ENCODE results near the gene ELP4.

The ELP4 gene

DNA sequence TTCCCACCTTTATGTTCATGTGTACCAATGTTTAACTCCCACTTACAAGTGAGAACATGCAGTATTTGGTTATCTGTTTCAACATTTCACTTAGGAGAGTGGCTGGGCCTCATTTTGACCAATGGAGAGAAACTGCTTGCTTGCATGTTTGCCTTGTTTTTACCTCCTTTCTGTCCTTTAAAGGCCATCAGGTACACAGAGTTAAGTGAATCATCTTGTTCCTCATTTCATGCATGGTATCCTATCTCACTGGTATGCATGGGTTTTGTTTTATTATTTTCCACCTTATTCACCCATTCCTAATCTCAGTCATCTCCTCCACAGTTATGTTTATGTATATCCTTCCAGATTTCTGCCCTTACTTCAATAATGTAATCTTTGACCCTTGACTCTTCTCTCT, 101.0 kb downstream of the ELP4 start:
- in situ Hi-C loops (cut with HindIII; ENCODE audit: low sequenced_read_pairs), result no loop called here

DNA sequence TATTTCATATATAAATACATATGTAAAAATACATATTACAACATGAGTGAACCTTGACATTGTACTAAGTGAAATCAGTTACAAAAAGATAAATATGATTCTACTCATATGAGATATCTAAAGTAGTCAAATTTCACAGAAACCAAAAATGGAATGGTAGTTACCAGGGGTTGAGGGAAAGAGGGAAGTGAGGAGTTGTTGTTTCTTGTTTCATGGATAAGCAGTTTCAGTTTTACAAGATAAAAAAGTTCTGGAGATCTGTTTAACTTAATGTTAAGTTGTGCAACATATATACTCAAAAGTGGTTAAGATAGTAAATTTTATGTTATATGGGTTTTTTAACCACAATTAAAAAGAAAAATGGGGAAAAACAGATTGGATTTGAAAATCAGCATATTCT, 107.7 kb downstream of the ELP4 start:
- in situ Hi-C loops (cut with HindIII; ENCODE audit: low sequenced_read_pairs), result no loop called here

More for the DNA sequence above, 101.0 kb downstream of the ELP4 start:
- no peak overlapping the region for H3K4me3 ChIP-seq (ENCODE audit: low read depth, low read length)
- DNase-seq (ENCODE audit: low read depth, low spot score), result no peak
- TF ChIP-seq CTCF (IDR thresholded peaks at IDR 0.05; ENCODE audit: low read depth, low read length), result no peak

GRCh38 chr11:31619980-31620379, 110.4 kb downstream of the ELP4 start:
- no peak for TF ChIP-seq CTCF (IDR thresholded peaks at IDR 0.05; ENCODE audit: low read depth, low read length)
- no peak for DNase-seq (ENCODE audit: low read depth, low spot score)
- no peak overlapping the region for H3K4me3 ChIP-seq (ENCODE audit: low read depth, low read length)
- in situ Hi-C loops (cut with HindIII; ENCODE audit: low sequenced_read_pairs), result no loop called here

More for the DNA sequence above, 107.7 kb downstream of the ELP4 start:
- TF ChIP-seq CTCF (IDR thresholded peaks at IDR 0.05; ENCODE audit: low read depth, low read length), result no peak
- no peak overlapping the region for H3K4me3 ChIP-seq (ENCODE audit: low read depth, low read length)
- DNase-seq (ENCODE audit: low read depth, low spot score), result no peak

DNA sequence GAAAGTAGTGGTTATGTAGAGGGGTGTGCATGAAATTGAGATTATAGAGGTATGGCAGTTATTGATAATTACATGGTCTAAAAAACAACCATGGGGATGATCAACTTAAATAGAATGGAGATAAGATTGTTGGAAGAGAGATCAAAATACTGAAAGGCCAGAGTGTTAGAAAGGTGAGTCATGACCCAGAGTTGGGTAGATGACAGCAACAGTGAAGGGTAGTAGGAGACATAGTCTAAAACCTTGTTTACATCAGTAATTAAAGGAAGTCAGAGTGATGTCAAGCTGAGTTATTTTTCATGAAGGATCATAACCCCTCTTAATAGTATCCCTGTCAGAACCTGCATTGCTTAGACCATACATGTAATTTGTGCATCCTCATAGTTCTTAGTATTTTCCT, 110.9 kb downstream of the ELP4 start:
- in situ Hi-C loops (cut with HindIII; ENCODE audit: low sequenced_read_pairs), result no loop called here
- TF ChIP-seq CTCF (IDR thresholded peaks at IDR 0.05; ENCODE audit: low read depth, low read length), result no peak
- no peak for DNase-seq (ENCODE audit: low read depth, low spot score)
- H3K4me3 ChIP-seq (ENCODE audit: low read depth, low read length), result no peak overlapping the region

DNA sequence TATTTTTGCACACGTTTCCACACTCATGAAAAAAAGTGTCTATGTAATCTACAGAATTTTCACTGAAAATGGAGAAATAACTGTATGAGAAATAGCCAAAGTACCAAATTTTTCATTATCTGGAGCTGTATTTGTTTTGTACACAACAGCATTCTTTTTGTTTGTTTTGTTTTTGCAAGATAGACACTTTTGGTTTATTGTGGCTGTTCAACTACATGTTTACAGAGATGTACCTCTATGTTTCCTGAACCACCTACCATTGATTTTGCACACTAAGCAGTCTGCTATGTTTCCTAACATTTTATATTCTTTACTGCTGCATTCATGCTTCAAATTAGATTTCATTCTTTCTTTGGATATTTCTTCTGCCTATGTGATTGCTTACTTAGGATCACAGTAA, 116.3 kb downstream of the ELP4 start:
- in situ Hi-C loops (cut with HindIII; ENCODE audit: low sequenced_read_pairs), result no loop called here
- no peak for DNase-seq (ENCODE audit: low read depth, low spot score)
- TF ChIP-seq CTCF (IDR thresholded peaks at IDR 0.05; ENCODE audit: low read depth, low read length), result no peak
- no peak overlapping the region for H3K4me3 ChIP-seq (ENCODE audit: low read depth, low read length)

GRCh38 chr11:31628111-31628510, 118.5 kb downstream of the ELP4 start:
- no peak for DNase-seq (ENCODE audit: low read depth, low spot score)
- no peak for TF ChIP-seq CTCF (IDR thresholded peaks at IDR 0.05; ENCODE audit: low read depth, low read length)

DNA sequence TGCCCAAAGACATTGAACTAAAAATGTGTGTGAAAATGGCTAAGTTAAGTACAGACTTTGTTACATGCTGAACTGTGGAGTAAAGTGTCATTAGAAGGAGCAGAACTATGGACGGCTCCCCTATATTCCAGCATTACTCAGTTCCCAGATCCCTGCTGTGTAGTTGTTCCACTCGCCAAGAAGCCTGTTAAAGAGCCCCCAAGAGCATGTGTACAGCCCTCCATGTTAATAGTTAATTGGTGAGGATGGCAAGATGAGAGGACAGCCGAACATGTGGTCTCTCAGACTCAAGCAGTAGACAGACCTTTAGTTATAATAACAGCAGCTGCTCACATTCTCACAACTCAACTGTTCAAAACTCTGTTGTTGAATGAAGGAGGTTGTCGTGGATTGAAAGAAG, 127.4 kb downstream of the ELP4 start:
- no peak overlapping the region for H3K4me3 ChIP-seq (ENCODE audit: low read depth, low read length)
- in situ Hi-C loops (cut with HindIII; ENCODE audit: low sequenced_read_pairs), result no loop called here
- TF ChIP-seq CTCF (IDR thresholded peaks at IDR 0.05; ENCODE audit: low read depth, low read length), result no peak
- no peak for DNase-seq (ENCODE audit: low read depth, low spot score)

More at GRCh38 chr11:31628111-31628510, 118.5 kb downstream of the ELP4 start:
- in situ Hi-C loops (cut with HindIII; ENCODE audit: low sequenced_read_pairs), result no loop called here
- H3K4me3 ChIP-seq (ENCODE audit: low read depth, low read length), result no peak overlapping the region
